Measurements from ENCODE around the gene CEP76. TPM values are rescaled to one million over a fixed set of nuclear protein-coding genes. Genes with fewer than 3 reads are reported as not detected.

The CEP76 gene
- total RNA-seq, 4 donors from 2014 or later: 7.0 to 10.0 (median 9.3) TPM

GRCh38 chr18:12703096-12703567 is 609 bp upstream of the CEP76 start:
- intact Hi-C loops (cut with DNase I): no loop called here
- TF ChIP-seq CTCF (IDR thresholded peaks at IDR 0.05): no peak
- TF ChIP-seq POLR2A (IDR thresholded peaks at IDR 0.05): no peak
- no peaks in the 10 kb centered on the region for H3K27me3 ChIP-seq
- peak overlapping the region; percentile 97 to 99 (median 99) for H3K27ac ChIP-seq
- H3K4me3 ChIP-seq (replicated peaks in 1 of 3): peak overlapping the region; percentile 69 to 95 (median 80)
- DNase-seq: no peak
- 0% methylated on average over 16 to 19 of the region's 28 CpGs for WGBS, 2 donors
- peaks cover 6 to 17% of the 10 kb centered on the region in 2 donors for H3K4me1 ChIP-seq
- H3K9me3 ChIP-seq: no peaks in the 10 kb centered on the region
- peaks cover 8 to 18% of the 10 kb centered on the region in 2 donors for H3K36me3 ChIP-seq

GRCh38 chr18:12701161-12701560 is 1.4 kb downstream of the CEP76 start:
- WGBS, 2 donors: 86 to 90% methylated on average over 3 of the region's 3 CpGs
- Histone ChIP-seq H3K27me3 (no peaks in the 10 kb centered on the region), H3K27ac (no peak overlapping the region), H3K9me3 (no peaks in the 10 kb centered on the region), H3K36me3 (peaks cover 0 to 3% of the 10 kb centered on the region in 2 donors), H3K4me1 (peaks cover 6 to 17% of the 10 kb centered on the region in 2 donors), H3K4me3 (replicated peaks in 1 of 3) (no peak overlapping the region)
- no peak for DNase-seq
- TF ChIP-seq POLR2A (IDR thresholded peaks at IDR 0.05) (no peak), CTCF (IDR thresholded peaks at IDR 0.05) (no peak)
- intact Hi-C loops (cut with DNase I): no loop called here

- no peak overlapping the region for H3K4me3 ChIP-seq (replicated peaks in 1 of 3)
- DNase-seq: no peak
- no peaks in the 10 kb centered on the region for H3K9me3 ChIP-seq
- TF ChIP-seq CTCF (IDR thresholded peaks at IDR 0.05) (no peak), POLR2A (IDR thresholded peaks at IDR 0.05) (no peak)
- peaks cover 0 to 3% of the 10 kb centered on the region in 2 donors for H3K36me3 ChIP-seq
- peaks cover 6 to 15% of the 10 kb centered on the region in 2 donors for H3K4me1 ChIP-seq
- WGBS, 2 donors: 88 to 91% methylated on average over 2 of the region's 2 CpGs
- no peaks in the 10 kb centered on the region for H3K27me3 ChIP-seq
- intact Hi-C loops (cut with DNase I): no loop called here
- H3K27ac ChIP-seq: no peak overlapping the region
These were observed 2.8 kb downstream of the CEP76 start for GRCh38 chr18:12699747-12700146.

- H3K4me3 ChIP-seq (replicated peaks in 1 of 3): no peak overlapping the region
- WGBS, 2 donors: 43 to 70% methylated on average over 2 of the region's 2 CpGs
- no peaks in the 10 kb centered on the region for H3K27me3 ChIP-seq
- H3K4me1 ChIP-seq: no peaks in the 10 kb centered on the region
- DNase-seq: no peak
- intact Hi-C loops (cut with DNase I): no loop called here
- peaks cover 0 to 5% of the 10 kb centered on the region in 2 donors for H3K36me3 ChIP-seq
- no peak overlapping the region for H3K27ac ChIP-seq
- TF ChIP-seq CTCF (IDR thresholded peaks at IDR 0.05) (no peak), POLR2A (IDR thresholded peaks at IDR 0.05) (no peak)
- H3K9me3 ChIP-seq: no peaks in the 10 kb centered on the region
These were observed 8.5 kb downstream of the CEP76 start for GRCh38 chr18:12694032-12694431.

GRCh38 chr18:12692206-12692605 is 10.3 kb downstream of the CEP76 start:
- no peak overlapping the region for H3K4me3 ChIP-seq (replicated peaks in 1 of 3)
- no peak overlapping the region for H3K27ac ChIP-seq
- TF ChIP-seq POLR2A (IDR thresholded peaks at IDR 0.05): no peak
- TF ChIP-seq CTCF (IDR thresholded peaks at IDR 0.05): no peak
- peaks cover 0 to 2% of the 10 kb centered on the region in 2 donors for H3K36me3 ChIP-seq
- H3K4me1 ChIP-seq: no peaks in the 10 kb centered on the region
- no peaks in the 10 kb centered on the region for H3K27me3 ChIP-seq
- H3K9me3 ChIP-seq: no peaks in the 10 kb centered on the region
- no peak for DNase-seq
- intact Hi-C loops (cut with DNase I): no loop called here
- 85 to 89% methylated on average over 9 of the region's 9 CpGs for WGBS, 2 donors
